BLaER1 treated with 17β-estradiol and CSF1 and Interleukin-3, amounts not matched to agents 10 nM and 100 nM (cell line): ENCODE measurements around the gene SPAG16.

Experiments used
- H3K27ac ChIP-seq, 11 experiments: shearing (Covaris generic); formaldehyde crosslinking; 2 replicates each; pipeline ENCODE4 v1.8.1; 2022
- H3K27me3 ChIP-seq, 11 experiments: shearing (Covaris generic); formaldehyde crosslinking; 2 replicates each; pipeline ENCODE4 v1.8.1; 2022
- H3K36me3 ChIP-seq, 11 experiments: shearing (Covaris generic); formaldehyde crosslinking; 2 replicates each; pipeline ENCODE4 v1.8.1; 2022
- H3K4me1 ChIP-seq, 10 experiments: shearing (Covaris generic); formaldehyde crosslinking; 2 replicates each; pipeline ENCODE4 v1.8.1; 2022
- H3K4me2 ChIP-seq, 11 experiments: shearing (Covaris generic); formaldehyde crosslinking; 2 replicates each; pipeline ENCODE4 v1.8.1; 2022
- H3K4me3 ChIP-seq, 10 experiments: shearing (Covaris generic); formaldehyde crosslinking; 2 replicates each; pipeline ENCODE4 v1.8.1; 2022
- H3K9ac ChIP-seq, 11 experiments: shearing (Covaris generic); formaldehyde crosslinking; 2 replicates each; pipeline ENCODE4 v1.8.1; 2022
- H3K9me3 ChIP-seq, 11 experiments: shearing (Covaris generic); formaldehyde crosslinking; replicated peaks in 1 of 11; 2 replicates each; pipeline ENCODE4 v1.8.1; 2022
- H4K20me1 ChIP-seq, 11 experiments: shearing (Covaris generic); formaldehyde crosslinking; 2 replicates each; pipeline ENCODE4 v1.8.1; 2022
- Cebpa-rat ChIP-seq, 11 experiments: shearing (Covaris generic); IDR thresholded peaks; 2 replicates each; pipeline ENCODE4 v1.8.1; 2022

Gene SPAG16

DNA sequence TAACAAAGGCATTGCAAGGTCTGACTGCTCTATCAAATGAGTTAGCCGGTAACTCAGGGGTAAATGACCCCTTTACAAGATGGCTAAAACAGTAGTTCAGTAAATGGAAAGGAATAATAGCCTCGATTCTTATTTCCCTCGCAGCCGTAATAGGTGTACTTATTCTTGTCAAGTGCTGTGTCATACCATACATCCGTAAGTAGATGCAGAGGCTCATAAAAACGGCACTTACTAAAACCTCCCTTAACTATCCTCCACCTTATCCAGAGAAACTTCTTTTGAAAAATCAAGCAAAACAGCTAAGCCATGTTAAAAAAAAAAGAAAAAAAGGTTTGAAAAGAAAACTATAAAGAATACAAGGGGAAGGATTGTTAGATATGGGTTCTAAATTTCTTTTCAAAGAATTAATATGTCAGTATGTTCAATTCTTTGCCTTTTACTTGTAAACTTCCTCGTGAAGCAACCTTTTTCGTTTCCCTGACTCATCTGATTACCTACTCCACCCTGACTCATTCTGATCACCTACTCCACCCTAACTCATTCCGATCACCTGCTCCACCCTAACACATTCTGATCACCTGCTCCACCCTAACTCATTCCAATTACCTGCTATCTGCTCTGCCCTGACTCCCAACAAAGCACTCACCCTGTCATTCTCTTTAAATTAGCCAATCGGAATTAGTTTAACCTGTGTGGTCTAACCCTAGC is 127.5 kb downstream of the SPAG16 start:
- TF ChIP-seq Cebpa-rat (IDR thresholded peaks at IDR 0.05) = no peak
- H3K9ac ChIP-seq = no peak overlapping the region
- H3K9me3 ChIP-seq = no peaks in the 10 kb centered on the region
- H4K20me1 ChIP-seq = no peaks in the 10 kb centered on the region
- H3K4me1 ChIP-seq = no peaks in the 10 kb centered on the region
- no peaks in the 10 kb centered on the region for H3K27me3 ChIP-seq
- no peak overlapping the region for H3K27ac ChIP-seq
- H3K4me2 ChIP-seq = no peak overlapping the region
- no peak overlapping the region for H3K4me3 ChIP-seq
- no peaks in the 10 kb centered on the region for H3K36me3 ChIP-seq

DNA sequence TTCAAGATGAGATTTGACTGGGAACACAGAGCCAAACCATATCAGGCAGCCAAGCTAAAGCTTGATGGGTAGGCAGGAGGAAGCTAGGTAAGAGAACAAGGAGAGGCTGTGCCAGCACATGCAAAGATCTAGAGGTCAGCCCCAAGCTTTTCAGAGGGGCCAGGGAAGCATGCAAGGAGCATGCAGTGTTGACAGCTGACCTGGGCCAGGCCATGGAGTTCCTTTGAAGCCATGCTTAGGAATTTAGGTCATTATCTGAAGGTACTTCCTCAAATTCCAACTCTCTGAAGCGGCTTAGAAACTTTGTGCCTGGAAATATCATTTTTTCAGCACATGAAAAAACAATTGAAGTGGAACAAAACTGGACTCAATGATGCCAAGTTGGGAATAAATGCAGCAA is 130.8 kb downstream of the SPAG16 start:
- H3K4me2 ChIP-seq = no peak overlapping the region
- H3K36me3 ChIP-seq = no peaks in the 10 kb centered on the region
- H3K9ac ChIP-seq = no peak overlapping the region
- no peaks in the 10 kb centered on the region for H4K20me1 ChIP-seq
- no peaks in the 10 kb centered on the region for H3K9me3 ChIP-seq
- H3K27ac ChIP-seq = no peak overlapping the region
- no peak for TF ChIP-seq Cebpa-rat (IDR thresholded peaks at IDR 0.05)
- no peaks in the 10 kb centered on the region for H3K4me1 ChIP-seq
- H3K4me3 ChIP-seq = no peak overlapping the region
- H3K27me3 ChIP-seq = no peaks in the 10 kb centered on the region

DNA sequence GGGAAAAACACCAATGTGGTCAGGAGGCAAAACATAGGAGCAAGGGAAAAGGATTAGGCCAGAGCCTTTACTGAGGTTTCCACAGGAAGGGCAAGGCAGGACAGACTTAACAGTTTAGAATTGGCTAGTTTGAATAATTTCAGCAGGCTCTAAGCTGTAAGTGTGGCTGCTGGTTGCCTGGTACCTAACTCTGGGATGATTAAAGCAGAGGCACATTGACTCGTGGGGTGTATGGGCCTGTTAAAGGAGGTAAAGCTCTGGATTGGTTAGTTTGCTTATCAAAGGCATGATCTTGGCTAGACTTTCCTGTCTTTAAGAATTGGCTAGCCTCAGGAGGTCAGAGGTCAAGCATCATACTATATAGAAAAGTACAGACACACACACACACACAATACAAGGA is 132.6 kb downstream of the SPAG16 start:
- TF ChIP-seq Cebpa-rat (IDR thresholded peaks at IDR 0.05) = no peak
- Histone ChIP-seq H3K9me3 (peaks cover 6 to 13% (median 11%) of the 10 kb centered on the region in 11 experiments; a peak in 19 of 22 replicates), H3K4me3 (no peak overlapping the region), H3K27me3 (no peaks in the 10 kb centered on the region), H3K4me2 (no peak overlapping the region), H3K36me3 (no peaks in the 10 kb centered on the region), H3K27ac (no peak overlapping the region), H3K4me1 (no peaks in the 10 kb centered on the region), H3K9ac (no peak overlapping the region), H4K20me1 (no peaks in the 10 kb centered on the region)

DNA sequence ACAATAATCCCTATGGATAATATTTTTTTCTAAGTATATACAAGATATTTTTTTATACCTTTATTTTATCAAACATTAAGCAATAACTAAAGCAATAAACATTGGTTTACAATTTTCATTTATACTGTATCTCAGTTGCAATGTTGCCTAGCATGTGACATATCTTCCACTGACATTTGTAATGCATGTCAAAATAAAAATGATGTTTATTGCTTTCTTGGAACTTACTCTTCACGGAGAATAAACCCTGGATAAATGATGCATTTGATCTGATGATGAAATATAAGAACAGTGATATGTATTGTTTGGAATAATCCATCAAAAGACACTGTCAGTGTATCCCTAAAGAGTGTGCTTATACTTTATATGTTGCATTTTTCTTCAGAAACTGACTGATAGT is 135.7 kb downstream of the SPAG16 start:
- H3K27me3 ChIP-seq = no peaks in the 10 kb centered on the region
- no peaks in the 10 kb centered on the region for H4K20me1 ChIP-seq
- no peaks in the 10 kb centered on the region for H3K36me3 ChIP-seq
- H3K9me3 ChIP-seq = peaks cover 6 to 18% (median 12%) of the 10 kb centered on the region in 11 experiments; a peak in 19 of 22 replicates
- no peak overlapping the region for H3K4me2 ChIP-seq
- no peaks in the 10 kb centered on the region for H3K4me1 ChIP-seq
- H3K9ac ChIP-seq = no peak overlapping the region
- H3K27ac ChIP-seq = no peak overlapping the region
- H3K4me3 ChIP-seq = no peak overlapping the region
- no peak for TF ChIP-seq Cebpa-rat (IDR thresholded peaks at IDR 0.05)

DNA sequence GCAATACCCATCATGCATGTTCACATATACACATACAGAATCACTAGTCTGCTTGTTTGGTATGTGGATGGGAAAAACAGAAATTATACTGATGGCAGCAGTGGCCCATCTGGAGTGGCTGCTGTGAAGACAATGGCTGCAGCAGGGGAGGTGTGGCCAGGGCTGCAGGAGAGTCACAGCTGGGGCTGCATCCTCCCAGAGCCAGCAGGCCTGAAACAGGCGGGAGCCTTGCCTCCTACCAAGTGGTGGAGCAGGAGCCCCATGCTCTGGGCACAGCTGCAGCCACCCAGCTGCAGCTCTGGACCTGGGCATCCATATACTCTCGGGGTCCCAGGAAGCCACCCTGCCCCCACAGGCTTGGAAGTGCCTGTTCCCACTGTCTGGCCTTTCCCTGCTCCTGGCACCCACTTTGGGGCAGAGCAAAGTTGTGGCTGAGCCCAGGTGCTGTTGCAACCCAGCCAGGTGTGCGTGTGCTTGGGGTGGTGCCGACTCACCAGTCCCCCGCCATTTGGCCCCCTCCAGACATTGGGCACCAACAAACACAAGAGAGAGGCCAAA is 136.6 kb downstream of the SPAG16 start:
- Histone ChIP-seq H3K9me3 (peaks cover 6 to 18% (median 12%) of the 10 kb centered on the region in 11 experiments; a peak in 19 of 22 replicates), H3K4me2 (no peak overlapping the region), H3K27me3 (no peaks in the 10 kb centered on the region), H4K20me1 (no peaks in the 10 kb centered on the region), H3K4me3 (no peak overlapping the region), H3K4me1 (no peaks in the 10 kb centered on the region), H3K9ac (no peak overlapping the region), H3K36me3 (no peaks in the 10 kb centered on the region), H3K27ac (no peak overlapping the region)
- no peak for TF ChIP-seq Cebpa-rat (IDR thresholded peaks at IDR 0.05)

DNA sequence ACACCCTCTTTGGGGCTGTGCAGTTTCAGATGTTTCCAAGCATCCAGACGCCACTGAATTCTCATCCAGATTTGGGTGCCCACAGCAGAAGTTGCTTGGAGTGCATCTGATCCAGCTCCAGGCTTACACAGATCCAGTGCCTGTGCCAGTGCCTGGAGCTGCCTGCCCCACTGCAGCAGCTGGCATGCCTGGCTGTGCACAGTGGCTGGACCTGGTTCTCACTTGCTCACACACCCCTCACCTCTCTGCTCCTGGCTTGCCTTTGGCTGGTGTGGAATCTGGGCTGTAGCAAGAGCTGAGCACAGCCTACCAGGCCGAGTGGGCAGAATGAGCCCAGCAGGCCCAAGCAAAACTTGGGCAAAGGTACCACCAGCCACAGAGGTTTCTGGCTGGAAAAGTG is 137.9 kb downstream of the SPAG16 start:
- no peaks in the 10 kb centered on the region for H3K27me3 ChIP-seq
- TF ChIP-seq Cebpa-rat (IDR thresholded peaks at IDR 0.05) = no peak
- no peak overlapping the region for H3K9ac ChIP-seq
- peaks cover 6 to 18% (median 12%) of the 10 kb centered on the region in 11 experiments; a peak in 19 of 22 replicates for H3K9me3 ChIP-seq
- no peak overlapping the region for H3K27ac ChIP-seq
- H3K36me3 ChIP-seq = no peaks in the 10 kb centered on the region
- no peaks in the 10 kb centered on the region for H4K20me1 ChIP-seq
- H3K4me1 ChIP-seq = no peaks in the 10 kb centered on the region
- no peak overlapping the region for H3K4me2 ChIP-seq
- no peak overlapping the region for H3K4me3 ChIP-seq

DNA sequence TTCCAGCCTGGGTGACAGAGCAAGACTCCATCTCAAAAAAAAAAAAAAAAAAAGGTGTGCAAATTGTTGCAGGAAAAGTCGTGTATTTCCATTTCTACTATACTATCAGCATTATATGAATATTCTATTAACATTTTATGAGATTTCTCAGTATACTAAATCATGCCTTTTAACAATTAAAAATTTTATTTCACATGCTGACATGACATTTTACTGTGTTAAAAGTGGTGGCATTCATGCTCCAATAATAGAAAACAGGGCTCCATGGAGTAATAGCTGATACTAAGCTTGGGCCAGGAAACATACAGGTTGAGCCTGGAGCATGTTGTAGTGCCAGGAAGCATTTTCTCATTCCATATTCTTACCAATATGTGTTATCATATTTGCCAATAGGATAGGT is 141.4 kb downstream of the SPAG16 start:
- H3K4me2 ChIP-seq = no peak overlapping the region
- no peaks in the 10 kb centered on the region for H4K20me1 ChIP-seq
- H3K9ac ChIP-seq = no peak overlapping the region
- H3K27ac ChIP-seq = no peak overlapping the region
- H3K4me1 ChIP-seq = no peaks in the 10 kb centered on the region
- no peak for TF ChIP-seq Cebpa-rat (IDR thresholded peaks at IDR 0.05)
- no peaks in the 10 kb centered on the region for H3K36me3 ChIP-seq
- H3K9me3 ChIP-seq = peaks cover 6 to 30% (median 17%) of the 10 kb centered on the region in 11 experiments; a peak in 20 of 22 replicates
- no peak overlapping the region for H3K4me3 ChIP-seq
- H3K27me3 ChIP-seq = no peaks in the 10 kb centered on the region

DNA sequence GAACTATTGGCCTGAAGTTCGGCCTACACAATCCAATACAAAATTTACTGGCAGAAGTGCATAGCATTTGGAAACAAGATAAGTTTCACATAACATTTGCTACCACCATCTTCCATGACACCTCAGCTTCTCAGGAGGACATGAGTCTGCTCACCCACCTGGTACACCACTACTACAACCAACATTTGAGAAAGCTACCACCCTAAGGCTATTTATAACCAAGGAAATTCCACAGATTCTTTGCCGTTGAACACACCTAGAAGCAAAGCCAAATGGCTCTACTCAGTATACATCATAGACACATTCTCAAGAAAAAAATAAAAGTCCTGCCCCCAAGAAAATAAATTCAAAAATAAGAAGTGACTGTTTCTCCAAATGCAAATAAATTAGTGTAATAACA is 145.3 kb downstream of the SPAG16 start:
- Histone ChIP-seq H3K9me3 (peaks cover 0 to 15% (median 9%) of the 10 kb centered on the region in 11 experiments; a peak in 10 of 22 replicates), H3K36me3 (no peaks in the 10 kb centered on the region), H3K4me3 (no peak overlapping the region), H4K20me1 (no peaks in the 10 kb centered on the region), H3K27ac (no peak overlapping the region), H3K4me1 (no peaks in the 10 kb centered on the region), H3K4me2 (no peak overlapping the region), H3K9ac (no peak overlapping the region), H3K27me3 (no peaks in the 10 kb centered on the region)
- no peak for TF ChIP-seq Cebpa-rat (IDR thresholded peaks at IDR 0.05)

DNA sequence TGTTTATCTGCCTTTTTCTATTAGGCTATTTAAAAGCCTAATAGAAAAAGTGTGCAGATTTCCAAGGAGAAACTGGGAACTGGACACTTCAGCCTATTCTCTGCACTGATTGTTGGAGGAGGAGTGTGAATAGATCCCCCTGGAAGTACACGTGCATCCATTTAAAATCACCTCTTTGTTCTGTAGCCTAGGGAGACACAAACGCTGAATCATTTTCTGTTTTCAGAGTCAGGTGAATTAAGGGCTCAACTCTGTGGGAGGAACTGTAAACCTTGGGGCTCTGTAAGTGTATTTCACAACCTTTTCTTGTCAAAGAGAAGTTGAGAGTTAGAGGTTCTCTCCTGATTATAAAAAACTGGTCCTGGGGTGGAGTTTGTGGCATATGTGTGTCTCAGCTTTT is 159.7 kb downstream of the SPAG16 start:
- Histone ChIP-seq H4K20me1 (no peaks in the 10 kb centered on the region), H3K9ac (no peak overlapping the region), H3K4me3 (no peak overlapping the region), H3K27me3 (no peaks in the 10 kb centered on the region), H3K4me2 (no peak overlapping the region), H3K4me1 (no peaks in the 10 kb centered on the region), H3K36me3 (no peaks in the 10 kb centered on the region), H3K27ac (no peak overlapping the region), H3K9me3 (peaks cover 0 to 10% (median 3%) of the 10 kb centered on the region in 11 experiments; a peak in 11 of 22 replicates)
- no peak for TF ChIP-seq Cebpa-rat (IDR thresholded peaks at IDR 0.05)
